GM19240 (cell line): ENCODE measurements around the gene TRIM26.

ENCODE experiments used
- DNase-seq: peaks from one replicate; pipeline ENCODE4 v3.0.0; 2011; ENCODE audit warnings: low spot score; ENCODE audit not compliant: insufficient read length

TRIM26 gene

GRCh38 chr6:30207619-30208295, 5.4 kb downstream of the TRIM26 start:
- DNase-seq, result no peak

- DNase-seq, result no peak
These were observed 6.2 kb downstream of the TRIM26 start for GRCh38 chr6:30206799-30207618.

- no peak for DNase-seq
These were observed 7.1 kb downstream of the TRIM26 start for GRCh38 chr6:30206152-30206551.

- DNase-seq, result no peak
These were observed 9.1 kb downstream of the TRIM26 start for GRCh38 chr6:30204116-30204515.

DNA sequence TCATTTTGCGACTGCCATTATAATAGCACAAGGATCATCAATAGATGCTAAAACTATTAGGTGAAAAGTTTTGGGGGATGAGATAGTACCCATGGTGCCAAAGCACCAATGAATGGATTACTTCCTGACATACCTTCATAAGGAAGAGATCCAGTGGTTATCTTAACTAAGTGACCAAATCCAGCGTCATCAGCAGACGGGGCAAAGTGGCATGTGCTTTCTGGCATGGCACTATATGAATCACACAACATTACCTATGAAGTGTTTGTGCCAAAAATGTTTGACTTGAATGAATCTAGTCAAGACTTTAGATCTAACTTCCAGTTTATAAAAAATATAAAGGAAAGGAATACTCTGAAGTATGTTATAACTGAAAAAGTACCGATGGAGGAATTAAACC, 10.8 kb downstream of the TRIM26 start:
- DNase-seq, result no peak

- DNase-seq, result peak; percentile 56
These were observed 12.5 kb downstream of the TRIM26 start for GRCh38 chr6:30200551-30201281.

- DNase-seq, result no peak
These were observed 14.8 kb downstream of the TRIM26 start for GRCh38 chr6:30198166-30199084.

GRCh38 chr6:30196376-30196775, 16.8 kb downstream of the TRIM26 start:
- DNase-seq, result no peak

DNA sequence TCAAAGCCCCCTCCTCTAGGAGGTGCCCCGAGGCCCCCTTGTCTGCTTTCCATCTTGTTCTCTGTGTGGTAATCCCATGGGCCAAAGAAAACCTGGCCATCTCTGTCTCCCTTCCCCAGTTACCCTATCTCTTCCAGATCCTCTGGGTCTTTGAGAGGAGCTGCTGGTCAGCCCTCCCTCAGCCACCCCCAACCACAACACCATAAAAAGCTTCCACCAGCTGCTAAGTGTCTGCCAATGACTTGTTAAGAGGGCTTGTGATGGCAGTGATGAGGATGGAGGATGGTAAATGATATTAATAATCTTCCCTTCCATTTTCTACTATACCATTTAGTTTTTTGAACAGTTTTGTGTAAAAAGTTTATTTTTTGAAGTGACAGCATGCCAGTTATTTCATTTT, 17.3 kb downstream of the TRIM26 start:
- DNase-seq, result no peak

DNA sequence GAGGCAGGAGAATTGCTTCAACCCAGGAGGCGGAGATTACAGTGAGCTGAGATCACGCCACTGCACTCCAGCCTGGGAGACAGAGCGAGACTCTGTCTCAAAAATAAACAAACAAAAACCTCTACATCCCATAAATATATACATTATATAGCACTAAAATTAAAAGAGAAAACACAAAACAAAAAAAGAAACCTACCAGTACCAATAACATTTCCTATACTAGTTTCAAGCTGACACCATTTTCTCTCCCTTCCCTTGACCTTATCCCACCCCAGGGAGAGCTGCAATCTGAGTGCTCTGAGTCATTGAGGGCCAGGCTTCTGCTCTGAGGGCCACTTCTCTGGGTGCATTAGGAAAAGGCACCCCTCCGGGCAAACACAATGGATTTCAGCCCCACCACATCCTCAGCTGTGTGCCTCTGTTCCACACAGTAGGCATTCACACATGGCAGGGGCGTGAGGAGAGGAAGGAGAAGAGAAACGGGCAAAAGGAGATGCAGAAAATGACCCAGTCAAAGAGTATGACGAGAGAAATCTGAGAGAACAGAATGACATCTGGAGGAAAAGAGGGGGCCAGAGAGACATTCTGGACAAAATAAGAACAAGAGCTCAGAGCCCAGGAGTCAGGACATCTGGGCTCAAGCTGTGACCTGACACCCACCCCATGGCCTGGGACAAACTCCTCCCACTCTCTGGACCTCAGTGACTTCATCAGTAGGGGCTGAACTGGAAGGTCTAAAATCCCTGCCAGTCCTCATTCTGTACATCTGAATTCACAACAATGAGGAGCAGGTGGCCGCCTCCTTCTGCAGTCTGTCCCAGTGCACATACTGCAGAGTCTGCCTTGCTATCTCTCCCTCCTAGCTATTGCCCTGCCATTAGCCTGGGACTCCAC, 18.2 kb downstream of the TRIM26 start:
- DNase-seq, result no peak

DNA sequence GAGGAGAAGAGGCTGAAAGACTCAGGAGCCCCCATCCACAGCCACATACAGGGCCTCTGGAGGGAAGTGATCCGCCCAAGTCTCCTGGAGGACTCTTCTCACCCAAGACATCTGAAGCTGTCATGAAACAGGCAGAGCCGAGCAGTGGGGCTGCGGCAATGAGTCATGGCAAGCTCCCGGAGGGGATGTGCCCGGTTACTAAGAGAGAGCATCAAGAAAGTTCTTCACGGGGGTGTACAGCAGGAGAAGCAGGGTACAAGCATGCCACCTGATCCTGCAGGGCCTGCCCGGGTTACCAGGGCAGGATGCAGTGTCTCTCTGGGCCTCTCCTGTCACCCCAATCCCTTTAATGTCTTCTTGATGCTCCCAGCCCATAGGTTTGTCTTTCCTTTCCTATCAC, 21.1 kb downstream of the TRIM26 start:
- DNase-seq, result no peak

- DNase-seq, result no peak
These were observed 24.7 kb downstream of the TRIM26 start for GRCh38 chr6:30188541-30188940.

GRCh38 chr6:30185846-30186484, 27.2 kb downstream of the TRIM26 start:
- no peak for DNase-seq

DNA sequence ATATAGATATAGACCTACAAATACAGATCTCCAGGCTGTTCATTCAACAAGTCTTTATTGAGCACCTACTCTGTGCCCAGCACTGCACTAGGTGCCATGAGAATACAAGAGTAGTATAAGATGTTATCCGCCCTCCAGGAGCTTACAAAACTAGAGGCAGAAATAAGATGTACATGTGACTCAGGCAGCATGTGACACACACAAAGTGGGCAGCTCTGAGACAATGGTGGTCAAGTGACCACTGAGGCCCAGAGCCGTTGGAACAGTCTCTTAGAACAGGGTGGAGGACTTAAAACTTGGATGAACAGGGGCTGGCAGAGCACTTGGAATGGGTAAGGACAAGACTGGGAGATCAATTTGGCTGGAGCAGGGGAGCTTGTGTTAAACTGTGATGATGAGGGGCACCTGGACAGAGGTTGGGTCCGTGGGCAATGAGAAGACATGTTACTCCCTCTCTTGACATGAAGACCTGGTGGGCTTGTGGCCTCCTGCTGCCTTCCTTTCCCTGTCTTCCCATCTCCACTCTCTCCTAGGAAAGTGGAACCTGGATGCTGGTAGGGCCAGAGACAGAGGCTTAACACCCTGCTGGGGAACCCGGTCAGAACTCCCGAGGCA, 28.7 kb downstream of the TRIM26 start:
- no peak for DNase-seq

DNA sequence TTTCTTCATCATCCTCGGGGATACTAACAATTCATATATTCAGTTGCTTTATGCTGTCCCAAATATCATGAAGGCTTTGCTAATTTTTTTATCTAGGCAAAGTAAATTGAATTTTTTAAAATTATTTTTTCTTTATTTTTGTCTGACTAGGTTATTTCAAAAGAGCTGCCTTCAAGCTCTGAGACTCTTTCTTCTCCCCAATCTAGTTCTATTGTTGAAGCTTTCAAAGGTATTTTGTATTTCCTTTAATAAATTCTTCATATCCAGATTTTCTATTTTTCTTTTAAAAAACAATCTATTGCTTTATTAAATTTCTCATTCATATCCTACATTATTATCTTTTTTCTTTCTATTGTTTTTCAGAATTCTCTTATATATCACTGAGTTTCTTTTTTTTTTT, 33.1 kb downstream of the TRIM26 start:
- DNase-seq, result no peak

DNA sequence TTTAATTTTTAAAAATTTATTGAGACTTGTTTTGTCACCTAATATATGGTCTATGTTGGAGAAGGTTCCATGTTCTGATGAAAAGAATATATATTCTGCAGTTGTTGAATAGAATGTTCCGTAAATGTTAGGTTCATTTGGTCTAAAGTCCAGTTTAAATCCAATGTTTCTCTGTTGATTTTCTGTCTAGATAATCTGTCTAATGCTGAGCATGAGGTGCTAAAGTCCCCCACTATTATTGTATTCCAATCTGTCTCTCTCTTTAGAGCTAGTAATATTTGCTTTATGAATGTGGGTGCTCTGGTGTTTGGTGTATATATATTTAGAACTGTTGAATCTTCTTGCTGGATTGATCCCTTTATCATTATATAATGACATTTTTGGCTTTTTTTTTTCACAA, 34.4 kb downstream of the TRIM26 start:
- no peak for DNase-seq

GRCh38 chr6:30175765-30176164, 37.4 kb downstream of the TRIM26 start:
- no peak for DNase-seq

DNA sequence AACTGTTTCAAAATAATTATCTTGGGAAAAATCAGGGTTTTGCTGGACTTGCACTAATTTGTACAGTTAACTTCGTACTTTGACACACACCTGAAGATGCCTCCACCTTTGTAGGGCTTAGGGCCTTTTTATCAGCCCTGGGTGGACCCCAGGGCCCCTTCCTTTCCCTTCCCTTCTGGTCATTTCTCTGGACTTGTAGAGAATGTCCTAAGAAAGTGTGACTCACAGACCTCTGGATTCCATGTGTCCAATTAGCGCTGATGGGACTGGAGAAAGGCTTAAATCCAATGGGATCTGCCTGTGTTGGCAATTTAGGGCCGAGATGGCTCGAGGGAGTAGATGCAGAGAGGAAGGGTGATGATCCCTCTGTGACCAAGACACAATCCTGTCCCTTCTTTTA, 40.5 kb downstream of the TRIM26 start:
- DNase-seq, result no peak
